OCI-LY3 (cell line): ENCODE results near the gene TULP3.

Experiments used
- EZH2phosphoT487 ChIP-seq: fragments of 200-600 bp; shearing (Covaris generic); IDR thresholded peaks from 2 replicates; pipeline ENCODE4 v1.6.1; 2018; ENCODE audit warnings: antibody characterized with exemption, mixed run types, low read depth
- TF ChIP-seq, protein P1 (sequence below): fragments of 200-600, 300-600 bp; sonication (generic); IDR thresholded peaks from 2 replicates; pipeline ENCODE4 v1.5.1; 2014; ENCODE audit warnings: antibody characterized with exemption, low read length, low read depth

DNA sequence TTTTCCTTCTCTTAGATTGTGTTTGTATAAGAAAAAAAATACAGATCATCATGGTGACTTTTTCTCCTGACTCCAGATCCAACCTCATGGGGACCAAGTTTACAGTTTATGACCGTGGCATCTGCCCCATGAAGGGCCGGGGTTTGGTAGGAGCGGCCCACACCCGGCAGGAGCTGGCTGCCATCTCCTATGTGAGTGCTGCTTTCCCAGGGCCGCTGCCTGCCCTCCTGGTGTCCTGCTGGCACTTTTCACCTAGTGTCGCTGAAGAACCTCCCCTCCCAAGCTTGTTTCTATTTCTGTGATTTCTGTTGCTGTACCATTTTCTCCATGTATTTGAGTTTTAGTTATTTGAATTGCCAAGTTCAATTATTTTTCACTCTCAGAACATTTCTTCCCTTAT lies 43.7 kb downstream of the TULP3 start:
- TF ChIP-seq, protein P1, sequence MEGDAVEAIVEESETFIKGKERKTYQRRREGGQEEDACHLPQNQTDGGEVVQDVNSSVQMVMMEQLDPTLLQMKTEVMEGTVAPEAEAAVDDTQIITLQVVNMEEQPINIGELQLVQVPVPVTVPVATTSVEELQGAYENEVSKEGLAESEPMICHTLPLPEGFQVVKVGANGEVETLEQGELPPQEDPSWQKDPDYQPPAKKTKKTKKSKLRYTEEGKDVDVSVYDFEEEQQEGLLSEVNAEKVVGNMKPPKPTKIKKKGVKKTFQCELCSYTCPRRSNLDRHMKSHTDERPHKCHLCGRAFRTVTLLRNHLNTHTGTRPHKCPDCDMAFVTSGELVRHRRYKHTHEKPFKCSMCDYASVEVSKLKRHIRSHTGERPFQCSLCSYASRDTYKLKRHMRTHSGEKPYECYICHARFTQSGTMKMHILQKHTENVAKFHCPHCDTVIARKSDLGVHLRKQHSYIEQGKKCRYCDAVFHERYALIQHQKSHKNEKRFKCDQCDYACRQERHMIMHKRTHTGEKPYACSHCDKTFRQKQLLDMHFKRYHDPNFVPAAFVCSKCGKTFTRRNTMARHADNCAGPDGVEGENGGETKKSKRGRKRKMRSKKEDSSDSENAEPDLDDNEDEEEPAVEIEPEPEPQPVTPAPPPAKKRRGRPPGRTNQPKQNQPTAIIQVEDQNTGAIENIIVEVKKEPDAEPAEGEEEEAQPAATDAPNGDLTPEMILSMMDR, result no peak
- TF ChIP-seq EZH2phosphoT487, result no peak
